Spleen (tissue), 7 donors: ENCODE data around the gene FUT8.

Experiments
- CTCF ChIP-seq, 11 experiments: fragments of 200-600 bp in 7 of 11; fragments of 450-650 bp in 4 of 11; sonication (generic) in 4 of 11; IDR thresholded peaks in 8 of 11; conservative IDR thresholded peaks in 3 of 11; 1 replicate in 7 of 11; 2 replicates in 4 of 11; pipeline versions ENCODE4 v1.4.0 to v1.8.0; 2016 to 2021; ENCODE audit warnings: antibody characterized with exemption in 11 of 11, inconsistent platforms in 4 of 11, mild to moderate bottlenecking in 1 of 11
- POLR2A ChIP-seq, 3 donors: fragments of 450-650 bp; IDR thresholded peaks; one replicate each; pipeline ENCODE4 v1.5.1; 2017; ENCODE audit warnings: antibody characterized with exemption in 3 of 3, mild to moderate bottlenecking in 1 of 3
- POLR2AphosphoS5 ChIP-seq, 3 donors: sonication (generic); formaldehyde crosslinking; IDR thresholded peaks; one replicate each; pipeline ENCODE4 v1.5.1; 2017; ENCODE audit warnings: antibody characterized with exemption in 3 of 3
- donor health status: DM: no; HTN: no; CAD: no; lungs with moderate emphysema.
- donor health status: DM: no; HTN: no; CAD: no.
- donor health status: DM: no; HTN: no; CAD: no.

GRCh38 chr14:65433157-65433556 lies 20.6 kb downstream of the FUT8 start:
- TF ChIP-seq CTCF (IDR thresholded peaks at IDR 0.05 in 8 of 11, conservative IDR thresholded peaks at IDR 0.05 in 3 of 11) (no peak), POLR2A (IDR thresholded peaks at IDR 0.05) (no peak), POLR2AphosphoS5 (IDR thresholded peaks at IDR 0.05) (no peak)
